GM21619 (cell line): ENCODE measurements around the gene SPDYE16.
"Not testable (repeated sequence)": the region's sequence is repeated elsewhere in the genome, so short reads cannot be mapped to it uniquely, and the experiment has no call there.

Experiments used
- ATAC-seq: cut with Tn5 transposase; IDR thresholded peaks from one replicate; pipeline ENCODE4 v1.9.1; 2021; ENCODE audit not compliant: unreplicated experiment

SPDYE16 gene

GRCh38 chr7:76505168-76506080 is 37.7 kb downstream of the SPDYE16 start:
- no peak for ATAC-seq

- ATAC-seq = not testable (repeated sequence)
Observed at GRCh38 chr7:76504351-76505167, 38.5 kb downstream of the SPDYE16 start.

GRCh38 chr7:76503244-76503643 is 39.9 kb downstream of the SPDYE16 start:
- ATAC-seq = not testable (repeated sequence)

GRCh38 chr7:76502836-76503235 is 40.3 kb downstream of the SPDYE16 start:
- not testable (repeated sequence) for ATAC-seq

GRCh38 chr7:76502224-76502623 is 40.9 kb downstream of the SPDYE16 start:
- not testable (repeated sequence) for ATAC-seq

GRCh38 chr7:76499924-76500241 is 43.2 kb downstream of the SPDYE16 start:
- not testable (repeated sequence) for ATAC-seq

- ATAC-seq = not testable (repeated sequence)
Observed at GRCh38 chr7:76499201-76499923, 43.7 kb downstream of the SPDYE16 start.

GRCh38 chr7:76498583-76499200 is 44.4 kb downstream of the SPDYE16 start:
- ATAC-seq = not testable (repeated sequence)

- ATAC-seq = not testable (repeated sequence)
Observed at GRCh38 chr7:76497918-76498582, 45.0 kb downstream of the SPDYE16 start.

- ATAC-seq = not testable (repeated sequence)
Observed at GRCh38 chr7:76495717-76496116, 47.4 kb downstream of the SPDYE16 start.

- not testable (repeated sequence) for ATAC-seq
Observed at GRCh38 chr7:76492139-76492538, 51.0 kb downstream of the SPDYE16 start.

GRCh38 chr7:76487969-76488368 is 55.1 kb downstream of the SPDYE16 start:
- not testable (repeated sequence) for ATAC-seq

GRCh38 chr7:76486618-76487017 is 56.5 kb downstream of the SPDYE16 start:
- ATAC-seq = peak; percentile 99

- ATAC-seq = peak; percentile 21
Observed at GRCh38 chr7:76485822-76486610, 57.1 kb downstream of the SPDYE16 start.

GRCh38 chr7:76484456-76484855 is 58.6 kb downstream of the SPDYE16 start:
- ATAC-seq = not testable (repeated sequence)

GRCh38 chr7:76483081-76483480 is 60.0 kb downstream of the SPDYE16 start:
- not testable (repeated sequence) for ATAC-seq

- not testable (repeated sequence) for ATAC-seq
Observed at GRCh38 chr7:76482660-76483059, 60.4 kb downstream of the SPDYE16 start.
